ENCODE results near the gene ITGB6.

The ITGB6 gene

GRCh38 chr2:160073284-160073888 lies 126.7 kb downstream of the ITGB6 start:
- Histone ChIP-seq H3K79me2 (ENCODE audit: insufficient read depth, low read length) (no peaks in the 10 kb centered on the region), H3K9me3 (ENCODE audit: insufficient read depth, low read length, severe bottlenecking) (peaks cover 6% of the 10 kb centered on the region), H2AFZ (ENCODE audit: low read depth, low read length) (no peak overlapping the region), H3K27me3 (ENCODE audit: insufficient read depth, low read length, poor library complexity) (no peaks in the 10 kb centered on the region), H4K20me1 (ENCODE audit: insufficient read depth, low read length) (no peaks in the 10 kb centered on the region), H3K4me2 (ENCODE audit: insufficient read depth, low read length) (no peak overlapping the region), H3K36me3 (ENCODE audit: insufficient read depth, low read length) (no peaks in the 10 kb centered on the region), H3K27ac (ENCODE audit: low read length) (no peak overlapping the region), H3K4me1 (ENCODE audit: insufficient read depth, low read length) (peaks cover 20% of the 10 kb centered on the region), H3K4me3 (ENCODE audit: low read depth in 1 of 2, low read length in 2 of 2) (no peak overlapping the region), H3K9ac (ENCODE audit: low read depth, low read length) (no peak overlapping the region)
- ATAC-seq (ENCODE audit: insufficient read depth, low read depth) (no peak), DNase-seq (no peak)
- no peak for TF ChIP-seq CTCF (IDR thresholded peaks at IDR 0.05; ENCODE audit: borderline replicate concordance, extremely low read depth, low read length, poor library complexity, severe bottlenecking)

GRCh38 chr2:160068906-160069305 lies 131.2 kb downstream of the ITGB6 start:
- Histone ChIP-seq H2AFZ (ENCODE audit: low read depth, low read length) (no peak overlapping the region), H3K27me3 (ENCODE audit: insufficient read depth, low read length, poor library complexity) (no peaks in the 10 kb centered on the region), H3K9me3 (ENCODE audit: insufficient read depth, low read length, severe bottlenecking) (peaks cover 13% of the 10 kb centered on the region)

GRCh38 chr2:160064916-160065315 lies 135.2 kb downstream of the ITGB6 start:
- H3K9me3 ChIP-seq (ENCODE audit: insufficient read depth, low read length, severe bottlenecking) = peaks cover 13% of the 10 kb centered on the region

More at GRCh38 chr2:160068906-160069305, 131.2 kb downstream of the ITGB6 start:
- no peak for ATAC-seq (ENCODE audit: insufficient read depth, low read depth)
- Histone ChIP-seq H3K4me3 (ENCODE audit: low read depth in 1 of 2, low read length in 2 of 2) (no peak overlapping the region), H3K9ac (ENCODE audit: low read depth, low read length) (no peak overlapping the region), H3K4me2 (ENCODE audit: insufficient read depth, low read length) (no peak overlapping the region), H3K79me2 (ENCODE audit: insufficient read depth, low read length) (no peaks in the 10 kb centered on the region), H3K36me3 (ENCODE audit: insufficient read depth, low read length) (no peaks in the 10 kb centered on the region), H3K27ac (ENCODE audit: low read length) (no peak overlapping the region), H3K4me1 (ENCODE audit: insufficient read depth, low read length) (no peaks in the 10 kb centered on the region), H4K20me1 (ENCODE audit: insufficient read depth, low read length) (no peaks in the 10 kb centered on the region)
- no peak for TF ChIP-seq CTCF (IDR thresholded peaks at IDR 0.05; ENCODE audit: borderline replicate concordance, extremely low read depth, low read length, poor library complexity, severe bottlenecking)
- no peak for TF ChIP-seq EZH2 (IDR thresholded peaks at IDR 0.05; ENCODE audit: borderline replicate concordance, low read depth, low read length, severe bottlenecking)
- no peak for DNase-seq

More at GRCh38 chr2:160064916-160065315, 135.2 kb downstream of the ITGB6 start:
- Histone ChIP-seq H2AFZ (ENCODE audit: low read depth, low read length) (no peak overlapping the region), H3K36me3 (ENCODE audit: insufficient read depth, low read length) (no peaks in the 10 kb centered on the region), H3K9ac (ENCODE audit: low read depth, low read length) (no peak overlapping the region), H4K20me1 (ENCODE audit: insufficient read depth, low read length) (no peaks in the 10 kb centered on the region), H3K79me2 (ENCODE audit: insufficient read depth, low read length) (no peaks in the 10 kb centered on the region), H3K4me2 (ENCODE audit: insufficient read depth, low read length) (no peak overlapping the region), H3K4me1 (ENCODE audit: insufficient read depth, low read length) (no peaks in the 10 kb centered on the region), H3K27ac (ENCODE audit: low read length) (no peak overlapping the region), H3K27me3 (ENCODE audit: insufficient read depth, low read length, poor library complexity) (no peaks in the 10 kb centered on the region), H3K4me3 (ENCODE audit: low read depth in 1 of 2, low read length in 2 of 2) (no peak overlapping the region)
- ATAC-seq (ENCODE audit: insufficient read depth, low read depth) (no peak), DNase-seq (no peak)
- TF ChIP-seq EZH2 (IDR thresholded peaks at IDR 0.05; ENCODE audit: borderline replicate concordance, low read depth, low read length, severe bottlenecking) (no peak), CTCF (IDR thresholded peaks at IDR 0.05; ENCODE audit: borderline replicate concordance, extremely low read depth, low read length, poor library complexity, severe bottlenecking) (no peak)
